Stimulated activated naive CD4-positive, alpha-beta T cell treated with Interleukin-2 at 50 U/mL for 16 hours (primary cell): Measurements from ENCODE around the gene RDH16.
"Not testable (repeated sequence)": the region's sequence is repeated elsewhere in the genome, so short reads cannot be mapped to it uniquely, and the experiment has no call there.

Experiments
- DNase-seq: peaks from one replicate; lab custom pipeline; 2025; lab: John Stamatoyannopoulos, UW

Gene RDH16

GRCh38 chr12:56921346-56921745, 36.1 kb downstream of the RDH16 start:
- no peak for DNase-seq

DNA sequence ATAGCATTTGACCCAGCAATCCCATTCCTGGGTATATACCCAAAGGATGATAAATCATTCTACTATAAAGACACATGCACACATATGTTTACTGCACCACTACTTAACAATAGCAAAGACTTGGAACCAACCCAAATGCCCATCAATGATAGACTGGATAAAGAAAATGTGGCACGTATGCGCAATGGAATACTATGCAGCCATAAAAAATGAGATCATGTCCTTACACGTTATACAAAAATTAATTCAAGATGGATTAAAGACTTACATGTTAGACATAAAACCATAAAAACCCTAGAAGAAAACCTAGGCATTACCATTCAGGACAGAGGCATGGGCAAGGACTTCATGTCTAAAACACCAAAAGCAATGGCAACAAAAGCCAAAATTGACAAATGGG, 39.3 kb downstream of the RDH16 start:
- DNase-seq, result not testable (repeated sequence)

DNA sequence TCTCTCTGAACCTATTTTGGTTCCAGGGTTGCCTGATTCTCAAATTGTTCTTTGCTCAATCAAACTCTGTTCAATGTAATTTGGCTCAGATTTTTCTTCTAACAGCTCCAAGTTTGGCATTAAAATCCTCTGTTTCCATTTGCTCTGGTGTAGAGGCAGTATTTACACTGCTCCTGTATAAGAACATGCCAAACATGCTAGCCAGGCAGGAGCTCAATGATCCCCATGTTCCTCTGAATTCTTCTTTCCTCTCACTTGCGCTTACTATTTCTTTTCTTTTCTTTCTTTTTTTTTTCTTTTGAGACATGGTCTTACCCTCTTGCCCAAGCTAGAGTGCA, 40.4 kb downstream of the RDH16 start:
- no peak for DNase-seq

DNA sequence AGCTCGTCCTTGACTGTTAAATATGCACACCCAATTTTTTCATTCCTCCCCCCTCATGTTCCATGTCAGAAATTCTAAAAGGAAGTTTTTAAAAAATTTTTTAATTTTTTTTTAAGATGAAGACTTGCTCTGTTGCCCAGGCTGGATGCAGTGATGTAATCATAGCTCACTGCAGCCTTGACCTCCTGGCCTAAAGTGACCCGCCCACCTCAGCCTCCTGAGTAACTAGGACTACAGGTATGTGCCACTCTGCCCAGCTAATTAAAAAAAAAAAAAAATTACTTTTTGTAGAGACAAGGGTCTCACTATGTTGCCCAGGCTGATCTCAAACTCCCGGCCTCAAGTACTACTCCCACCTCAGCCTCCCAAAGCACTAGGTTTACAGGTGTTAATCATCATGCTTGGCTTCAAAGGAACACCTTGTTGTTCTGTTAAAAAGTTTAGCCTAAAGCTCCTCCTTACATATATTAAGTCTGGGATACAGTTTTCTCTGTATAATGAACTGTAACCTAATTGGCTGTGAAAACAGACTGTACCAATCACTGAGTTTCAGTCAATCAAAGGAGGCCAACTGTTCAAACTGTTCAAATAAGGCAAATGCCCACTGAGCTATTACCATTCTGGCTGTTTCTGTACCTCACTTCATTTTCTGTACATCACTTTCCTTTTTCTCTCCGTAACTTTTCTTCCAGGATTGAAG, 41.0 kb downstream of the RDH16 start:
- DNase-seq, result no peak

DNA sequence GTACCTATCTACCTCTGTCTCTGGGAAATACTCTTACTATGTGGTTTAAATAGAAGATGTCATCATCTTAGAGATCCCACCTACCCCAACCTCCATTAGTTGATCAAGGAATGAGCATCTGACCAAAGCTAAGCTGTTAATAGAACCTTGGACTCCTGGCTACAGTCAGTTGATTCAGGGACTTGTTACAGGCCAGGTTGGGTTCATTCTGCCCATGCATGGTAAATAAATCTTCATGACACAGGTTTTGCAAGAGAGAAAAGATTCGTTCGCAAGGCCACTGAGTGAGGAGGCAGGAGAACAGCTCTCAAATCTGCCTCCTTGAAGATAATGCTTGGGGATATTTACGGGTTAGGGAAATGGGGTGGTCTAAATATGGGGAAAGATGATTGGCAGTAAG, 42.7 kb downstream of the RDH16 start:
- no peak for DNase-seq

DNA sequence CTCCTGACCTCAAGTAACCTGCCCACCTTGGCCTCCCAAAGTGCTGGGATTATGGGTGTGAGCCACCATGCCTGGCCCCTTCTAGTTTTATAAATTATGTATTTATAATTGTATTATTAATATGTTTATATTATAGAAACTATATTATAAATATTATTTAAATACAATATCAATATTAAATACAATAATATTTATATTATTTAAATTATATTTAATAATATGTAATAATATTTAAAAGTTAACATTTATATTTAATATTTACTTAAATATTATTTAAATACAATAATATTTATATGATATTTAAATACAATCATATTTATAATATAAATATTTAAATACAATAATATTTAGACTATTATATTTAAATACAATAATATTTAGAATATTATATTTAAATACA, 43.2 kb downstream of the RDH16 start:
- DNase-seq, result no peak

- not testable (repeated sequence) for DNase-seq
These were observed 48.0 kb downstream of the RDH16 start for GRCh38 chr12:56909403-56909802.

- no peak for DNase-seq
These were observed 49.3 kb downstream of the RDH16 start for GRCh38 chr12:56908136-56908535.

DNA sequence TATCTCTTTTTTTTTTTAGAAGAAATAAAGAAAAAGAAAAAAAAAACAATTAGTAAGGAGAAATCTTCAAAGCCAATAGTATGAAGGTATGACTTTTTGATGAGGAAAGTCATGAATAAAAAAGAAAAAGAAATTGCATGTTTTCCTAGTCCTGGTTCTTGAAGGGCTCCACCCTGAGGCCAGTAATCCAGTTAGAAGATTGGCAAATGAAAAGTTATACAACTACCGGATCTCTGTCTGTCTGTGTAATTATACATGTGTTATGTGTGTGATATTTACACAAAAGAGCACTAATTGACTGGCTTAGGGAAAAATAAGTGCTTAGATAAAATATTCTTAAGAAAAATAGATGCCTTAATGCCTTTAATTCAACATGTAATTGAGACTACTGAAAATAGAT, 51.6 kb downstream of the RDH16 start:
- no peak for DNase-seq

GRCh38 chr12:56903374-56903773, 54.0 kb downstream of the RDH16 start:
- DNase-seq, result no peak
